MCF 10A (cell line): ENCODE measurements around the gene FAM171A1. TPM values are rescaled to one million over a fixed set of nuclear protein-coding genes. Genes with fewer than 3 reads are reported as not detected.

ENCODE experiments used
- BruUV-seq: library from RNA; stranded (reverse); fragments of 400-500 nt; replicated peaks from 2 replicates; lab custom pipeline; 2021; lab: Mats Ljungman, UMichigan
- CTCF ChIA-PET: fragments of 300-600 bp; sonication (Branson Sonifier 250); formaldehyde crosslinking; extraction: SDS; loops from one replicate; lab custom pipeline; 2021; ENCODE audit warnings: antibody characterized with exemption, inconsistent platforms; lab: Yijun Ruan, JAX
- POLR2A ChIA-PET: fragments of 300-600, 350-650 bp; sonication (Branson Sonifier 250); formaldehyde crosslinking; extraction: SDS; loops from one replicate; lab custom pipeline; 2020; ENCODE audit warnings: antibody characterized with exemption, inconsistent platforms; lab: Yijun Ruan, JAX
- DNase-seq: peaks from one replicate; pipeline ENCODE4 v3.0.0-alpha.2; 2018; ENCODE audit not compliant: unreplicated experiment
- H3K27ac Mint-ChIP-seq: one replicate; pipeline ENCODE4 v1.8.0; 2022; ENCODE audit warnings: mild to moderate bottlenecking, low read depth, mixed read lengths; ENCODE audit not compliant: unreplicated experiment
- H3K27me3 Mint-ChIP-seq: one replicate; pipeline ENCODE4 v1.8.0; 2022; ENCODE audit warnings: mixed read lengths; ENCODE audit not compliant: insufficient read depth, unreplicated experiment
- H3K36me3 Mint-ChIP-seq: one replicate; pipeline ENCODE4 v1.8.0; 2022; ENCODE audit warnings: mild to moderate bottlenecking, moderate library complexity, mixed read lengths; ENCODE audit not compliant: insufficient read depth, unreplicated experiment
- H3K4me1 Mint-ChIP-seq: one replicate; pipeline ENCODE4 v1.8.0; 2022; ENCODE audit warnings: mixed read lengths; ENCODE audit not compliant: insufficient read depth, unreplicated experiment
- H3K4me3 Mint-ChIP-seq: one replicate; pipeline ENCODE4 v1.8.0; 2022; ENCODE audit warnings: mild to moderate bottlenecking, moderate library complexity, mixed read lengths; ENCODE audit not compliant: unreplicated experiment
- H3K9me3 Mint-ChIP-seq: one replicate; pipeline ENCODE4 v1.8.0; 2022; ENCODE audit warnings: mixed read lengths; ENCODE audit not compliant: unreplicated experiment
- CTCF ChIP-seq: fragments of 200-600 bp; IDR thresholded peaks from one replicate; pipeline ENCODE4 v1.8.0; 2022; ENCODE audit warnings: antibody characterized with exemption, mild to moderate bottlenecking; ENCODE audit not compliant: unreplicated experiment
- intact Hi-C: fragments of 100-400 bp; cut with micrococcal nuclease; formaldehyde crosslinking; loops from 2 replicates; pipeline ENCODE4 v1.14.1; 2022
- total RNA-seq: library from RNA; stranded (reverse); gene quantifications from 2 replicates; pipeline ENCODE4 v1.2.3, GENCODE V29; 2022

FAM171A1 gene
- total RNA-seq, 1 experiment from 2014 or later: 9.3 TPM

- no peak for DNase-seq
- ChIA-PET CTCF (no interaction called here), POLR2A (interaction anchor here (0.6 kb wide), 1 partner anchor 369 kb away, joined by 3 read pairs; no protein-coding TSS in a partner anchor)
- TF ChIP-seq CTCF: no peak
- Mint-ChIP-seq H3K4me3 (no peak overlapping the region), H3K4me1 (no peaks in the 10 kb centered on the region), H3K27me3 (no peaks in the 10 kb centered on the region), H3K9me3 (no peaks in the 10 kb centered on the region), H3K36me3 (no peaks in the 10 kb centered on the region), H3K27ac (no peak overlapping the region)
- intact Hi-C loops: no loop called here
- no TSS peak for BruUV-seq
Measured at GRCh38 chr10:15251791-15252380, 119.2 kb downstream of the FAM171A1 start.

DNA sequence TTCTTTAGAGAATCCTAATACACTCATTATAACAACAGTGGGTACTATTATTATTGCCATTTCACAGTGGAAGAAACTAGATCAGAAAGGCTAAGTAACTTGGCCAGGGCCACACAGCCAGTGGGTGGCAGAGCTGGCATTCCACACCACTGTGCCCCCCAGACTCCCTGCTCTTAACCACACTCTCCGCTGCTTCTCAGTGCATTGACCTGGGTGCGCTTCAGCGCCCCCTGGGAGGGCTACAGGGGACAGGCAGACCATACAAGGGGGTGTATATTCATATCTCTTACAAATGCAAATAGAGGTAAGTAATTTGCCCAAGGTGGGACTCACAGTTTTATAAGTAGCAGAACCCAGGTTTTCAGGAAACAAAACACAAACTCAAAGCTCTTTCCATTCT, 125.6 kb downstream of the FAM171A1 start:
- intact Hi-C loops: no loop called here
- Mint-ChIP-seq H3K27me3 (no peaks in the 10 kb centered on the region), H3K4me1 (no peaks in the 10 kb centered on the region), H3K36me3 (no peaks in the 10 kb centered on the region), H3K27ac (no peak overlapping the region), H3K9me3 (no peaks in the 10 kb centered on the region), H3K4me3 (no peak overlapping the region)
- no TSS peak for BruUV-seq
- peak; percentile 6 for DNase-seq
- CTCF ChIA-PET: interaction anchor here (0.6 kb wide), 1 partner anchor 224 kb away, joined by 3 read pairs; no protein-coding TSS in a partner anchor
- POLR2A ChIA-PET: no interaction called here
- TF ChIP-seq CTCF: peak; percentile 13

GRCh38 chr10:15244635-15245197, 126.4 kb downstream of the FAM171A1 start:
- no peaks in the 10 kb centered on the region for H3K9me3 Mint-ChIP-seq
- intact Hi-C loops: no loop called here
- no TSS peak for BruUV-seq
- H3K27ac Mint-ChIP-seq: no peak overlapping the region
- no peak for DNase-seq
- no peak for TF ChIP-seq CTCF
- ChIA-PET POLR2A (no interaction called here), CTCF (interaction anchor here (0.6 to 0.7 kb wide), 4 partner anchors 29 to 494 kb away, joined by 3 read pairs; no protein-coding TSS in a partner anchor)
- no peaks in the 10 kb centered on the region for H3K36me3 Mint-ChIP-seq
- no peaks in the 10 kb centered on the region for H3K4me1 Mint-ChIP-seq
- no peak overlapping the region for H3K4me3 Mint-ChIP-seq
- no peaks in the 10 kb centered on the region for H3K27me3 Mint-ChIP-seq

- TF ChIP-seq CTCF: no peak
- H3K4me1 Mint-ChIP-seq: no peaks in the 10 kb centered on the region
- intact Hi-C loops: no loop called here
- no peaks in the 10 kb centered on the region for H3K27me3 Mint-ChIP-seq
- no peak for DNase-seq
- no peaks in the 10 kb centered on the region for H3K9me3 Mint-ChIP-seq
- no peak overlapping the region for H3K27ac Mint-ChIP-seq
- no peaks in the 10 kb centered on the region for H3K36me3 Mint-ChIP-seq
- ChIA-PET CTCF (interaction anchor here (1.2 kb wide), 1 partner anchor 32 kb away, joined by 4 read pairs; no protein-coding TSS in a partner anchor), POLR2A (no interaction called here)
- BruUV-seq: no TSS peak
- no peak overlapping the region for H3K4me3 Mint-ChIP-seq
Measured at GRCh38 chr10:15242261-15242840, 128.7 kb downstream of the FAM171A1 start.
